ENCODE data around the gene RLF. TPM values are rescaled to one million over a fixed set of nuclear protein-coding genes. Genes with fewer than 3 reads are reported as not detected.

RLF gene
- total and polyA plus RNA-seq, 9 of the 15 experiments (the other 6 are each of a cell fraction or from before 2014, with no cell fraction given) = 3.6 to 35.0 (median 21.2) TPM

DNA sequence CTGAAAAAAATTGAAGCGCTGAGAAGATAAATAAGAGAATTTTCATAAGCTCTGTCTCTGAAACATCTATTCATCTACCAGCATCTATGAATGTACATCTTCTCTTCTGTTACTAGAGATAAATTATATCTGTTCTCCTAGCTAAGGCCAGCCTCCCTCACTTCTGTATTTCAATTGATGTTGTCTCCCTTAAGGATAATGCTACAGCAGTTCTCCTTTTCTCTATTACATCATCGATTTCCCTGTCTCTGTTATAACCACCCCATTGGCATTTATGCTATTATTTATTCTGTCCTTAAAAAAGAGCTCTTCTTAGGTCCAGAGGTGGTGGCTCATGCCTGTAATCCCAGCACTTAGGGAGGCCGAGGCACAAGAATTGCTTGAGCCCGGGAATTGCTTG is 43.7 kb downstream of the RLF start:
- Histone ChIP-seq H3K27ac (ENCODE audit: extremely low read depth, low read depth, low read length) (no peak overlapping the region), H3K9me3 (replicated peaks; ENCODE audit: control insufficient read depth, insufficient read depth, low read depth, low read length) (no peaks in the 10 kb centered on the region), H3K9me1 (ENCODE audit: control insufficient read depth, insufficient read depth, low read length) (no peaks in the 10 kb centered on the region), H3K4me2 (ENCODE audit: insufficient read depth, low read length) (no peak overlapping the region), H3K79me2 (ENCODE audit: control insufficient read depth, insufficient read depth, low read length) (peaks cover 35% of the 10 kb centered on the region), H3K27me3 (ENCODE audit: control insufficient read depth in 2 of 2, insufficient read depth in 2 of 2, low read length in 2 of 2) (no peaks in the 10 kb centered on the region), H4K20me1 (replicated peaks; ENCODE audit: control insufficient read depth, insufficient read depth, low read length) (no peaks in the 10 kb centered on the region), H3K4me3 (no peak overlapping the region), H3K4me1 (replicated peaks in 1 of 2; ENCODE audit: control insufficient read depth in 2 of 2, insufficient read depth in 2 of 2, low read length in 2 of 2) (no peaks in the 10 kb centered on the region), H2AFZ (ENCODE audit: low read depth, low read length) (no peak overlapping the region), H3K9ac (ENCODE audit: insufficient read depth in 1 of 2, low read depth in 2 of 2, low read length in 2 of 2) (no peak overlapping the region), H3K36me3 (ENCODE audit: control insufficient read depth, insufficient read depth, low read length) (peaks cover 74% of the 10 kb centered on the region)
- no TSS peak for BruUV-seq (replicated peaks)
- intact Hi-C loops (cut with micrococcal nuclease) (no loop called here), in situ Hi-C loops (cut with MboI) (no loop called here)
- ATAC-seq (no peak), DNase-seq (ENCODE audit: extremely low read depth in 1 of 4, low spot score in 3 of 4) (no peak), FAIRE-seq (no peak)
- WGBS (ENCODE audit: insufficient coverage, low coverage, missing lambda C conversion rate) = 95% methylated on average over 4 of the region's 4 CpGs
- ChIA-PET POLR2A (no interaction called here), CTCF (ENCODE audit: low intra/inter-chr PET ratio) (no interaction called here)
- TF ChIP-seq WHSC1 (IDR thresholded peaks at IDR 0.05; ENCODE audit: low read length) (no peak), C11orf30 (IDR thresholded peaks at IDR 0.05; ENCODE audit: low read depth) (no peak)
- TF ChIP-seq, protein P1, sequence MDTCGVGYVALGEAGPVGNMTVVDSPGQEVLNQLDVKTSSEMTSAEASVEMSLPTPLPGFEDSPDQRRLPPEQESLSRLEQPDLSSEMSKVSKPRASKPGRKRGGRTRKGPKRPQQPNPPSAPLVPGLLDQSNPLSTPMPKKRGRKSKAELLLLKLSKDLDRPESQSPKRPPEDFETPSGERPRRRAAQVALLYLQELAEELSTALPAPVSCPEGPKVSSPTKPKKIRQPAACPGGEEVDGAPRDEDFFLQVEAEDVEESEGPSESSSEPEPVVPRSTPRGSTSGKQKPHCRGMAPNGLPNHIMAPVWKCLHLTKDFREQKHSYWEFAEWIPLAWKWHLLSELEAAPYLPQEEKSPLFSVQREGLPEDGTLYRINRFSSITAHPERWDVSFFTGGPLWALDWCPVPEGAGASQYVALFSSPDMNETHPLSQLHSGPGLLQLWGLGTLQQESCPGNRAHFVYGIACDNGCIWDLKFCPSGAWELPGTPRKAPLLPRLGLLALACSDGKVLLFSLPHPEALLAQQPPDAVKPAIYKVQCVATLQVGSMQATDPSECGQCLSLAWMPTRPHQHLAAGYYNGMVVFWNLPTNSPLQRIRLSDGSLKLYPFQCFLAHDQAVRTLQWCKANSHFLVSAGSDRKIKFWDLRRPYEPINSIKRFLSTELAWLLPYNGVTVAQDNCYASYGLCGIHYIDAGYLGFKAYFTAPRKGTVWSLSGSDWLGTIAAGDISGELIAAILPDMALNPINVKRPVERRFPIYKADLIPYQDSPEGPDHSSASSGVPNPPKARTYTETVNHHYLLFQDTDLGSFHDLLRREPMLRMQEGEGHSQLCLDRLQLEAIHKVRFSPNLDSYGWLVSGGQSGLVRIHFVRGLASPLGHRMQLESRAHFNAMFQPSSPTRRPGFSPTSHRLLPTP (IDR thresholded peaks at IDR 0.05; ENCODE audit: borderline replicate concordance, extremely low read depth, insufficient read length) = no peak
- TF ChIP-seq, protein P2, sequence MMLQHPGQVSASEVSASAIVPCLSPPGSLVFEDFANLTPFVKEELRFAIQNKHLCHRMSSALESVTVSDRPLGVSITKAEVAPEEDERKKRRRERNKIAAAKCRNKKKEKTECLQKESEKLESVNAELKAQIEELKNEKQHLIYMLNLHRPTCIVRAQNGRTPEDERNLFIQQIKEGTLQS (IDR thresholded peaks at IDR 0.05) = peak; percentile 70; the same call in 1 of the 2 replicates
- TF ChIP-seq, protein P2 (CRISPR knock-in tag; conservative IDR thresholded peaks at IDR 0.05) = no peak
